Measurements from ENCODE around the gene NRIP2.

Gene NRIP2

GRCh38 chr12:2858334-2858733, 23.5 kb upstream of the NRIP2 start:
- no peak for TF ChIP-seq REST (IDR thresholded peaks at IDR 0.05; ENCODE audit: insufficient read depth in 1 of 2, low read depth in 2 of 2, low read length in 2 of 2)
- TF ChIP-seq POLR2AphosphoS5 (IDR thresholded peaks at IDR 0.05; ENCODE audit: low read depth, low read length), result no peak
- no peak for TF ChIP-seq TAF1 (IDR thresholded peaks at IDR 0.05; ENCODE audit: borderline replicate concordance, insufficient read depth, low read length)
- TF ChIP-seq FOXP2 (optimal IDR thresholded peaks at IDR 0.05; ENCODE audit: borderline replicate concordance, extremely low read depth, extremely low read length, insufficient read depth), result no peak
- TF ChIP-seq SIN3A (IDR thresholded peaks at IDR 0.05; ENCODE audit: borderline replicate concordance, insufficient read depth, low read length), result no peak

GRCh38 chr12:2857576-2857975, 22.7 kb upstream of the NRIP2 start:
- no peak for TF ChIP-seq REST (IDR thresholded peaks at IDR 0.05; ENCODE audit: insufficient read depth in 1 of 2, low read depth in 2 of 2, low read length in 2 of 2)
- no peak for TF ChIP-seq TAF1 (IDR thresholded peaks at IDR 0.05; ENCODE audit: borderline replicate concordance, insufficient read depth, low read length)
- peak; percentile 16; the same call in 1 of the 2 replicates for TF ChIP-seq POLR2AphosphoS5 (IDR thresholded peaks at IDR 0.05; ENCODE audit: low read depth, low read length)

GRCh38 chr12:2857021-2857431, 22.2 kb upstream of the NRIP2 start, which contains the start of gene TEX52:
TEX52 (minus strand) TSS chr12:2857039; CDS start chr12:2857026, 13 bp downstream.
- TF ChIP-seq TAF1 (IDR thresholded peaks at IDR 0.05; ENCODE audit: borderline replicate concordance, insufficient read depth, low read length) (no peak), SIN3A (IDR thresholded peaks at IDR 0.05; ENCODE audit: borderline replicate concordance, insufficient read depth, low read length) (no peak), POLR2AphosphoS5 (IDR thresholded peaks at IDR 0.05; ENCODE audit: low read depth, low read length) (no peak; the same call in 1 of the 2 replicates), REST (IDR thresholded peaks at IDR 0.05; ENCODE audit: insufficient read depth in 1 of 2, low read depth in 2 of 2, low read length in 2 of 2) (no peak), FOXP2 (optimal IDR thresholded peaks at IDR 0.05; ENCODE audit: borderline replicate concordance, extremely low read depth, extremely low read length, insufficient read depth) (no peak)

- no peak for TF ChIP-seq REST (IDR thresholded peaks at IDR 0.05; ENCODE audit: insufficient read depth in 1 of 2, low read depth in 2 of 2, low read length in 2 of 2)
- no peak for TF ChIP-seq FOXP2 (optimal IDR thresholded peaks at IDR 0.05; ENCODE audit: borderline replicate concordance, extremely low read depth, extremely low read length, insufficient read depth)
- TF ChIP-seq POLR2AphosphoS5 (IDR thresholded peaks at IDR 0.05; ENCODE audit: low read depth, low read length), result no peak
- no peak for TF ChIP-seq SIN3A (IDR thresholded peaks at IDR 0.05; ENCODE audit: borderline replicate concordance, insufficient read depth, low read length)
- no peak for TF ChIP-seq TAF1 (IDR thresholded peaks at IDR 0.05; ENCODE audit: borderline replicate concordance, insufficient read depth, low read length)
Measured at GRCh38 chr12:2856051-2856450, 21.2 kb upstream of the NRIP2 start.

- TF ChIP-seq FOXP2 (optimal IDR thresholded peaks at IDR 0.05; ENCODE audit: borderline replicate concordance, extremely low read depth, extremely low read length, insufficient read depth), result no peak
- TF ChIP-seq POLR2AphosphoS5 (IDR thresholded peaks at IDR 0.05; ENCODE audit: low read depth, low read length), result no peak
- TF ChIP-seq SIN3A (IDR thresholded peaks at IDR 0.05; ENCODE audit: borderline replicate concordance, insufficient read depth, low read length), result no peak
- no peak for TF ChIP-seq TAF1 (IDR thresholded peaks at IDR 0.05; ENCODE audit: borderline replicate concordance, insufficient read depth, low read length)
- TF ChIP-seq REST (IDR thresholded peaks at IDR 0.05; ENCODE audit: insufficient read depth in 1 of 2, low read depth in 2 of 2, low read length in 2 of 2), result no peak
Measured at GRCh38 chr12:2855546-2855945, 20.7 kb upstream of the NRIP2 start.

Measured in PFSK-1 (cell line).